Activated T-cell treated with anti-CD3 and anti-CD28 coated beads, Interleukin-2, amount 50 U/mL, for 4 hours (primary cell): ENCODE results near the gene BTBD9. TPM values are rescaled to one million over a fixed set of nuclear protein-coding genes. Genes with fewer than 3 reads are reported as not detected.

ENCODE experiments used
- ATAC-seq, 2 donors: fragments of 200-7000 bp; cut with Tn5 transposase; one replicate each; pipeline ENCODE4 v1.10.0; 2021
- DNase-seq: peaks from one replicate; pipeline ENCODE4 v3.0.0-alpha.2; 2020
- H3K27me3 Mint-ChIP-seq: one replicate; pipeline ENCODE4 v1.8.0; 2021; ENCODE audit warnings: low read depth, mixed read lengths
- H3K36me3 Mint-ChIP-seq: one replicate; pipeline ENCODE4 v1.8.0; 2022; ENCODE audit warnings: mixed read lengths; ENCODE audit not compliant: insufficient read depth
- H3K4me1 Mint-ChIP-seq: one replicate; pipeline ENCODE4 v1.8.0; 2021; ENCODE audit warnings: low read depth, mixed read lengths
- H3K4me3 Mint-ChIP-seq: one replicate; pipeline ENCODE4 v1.8.0; 2021; ENCODE audit warnings: mild to moderate bottlenecking, moderate library complexity, mixed read lengths
- H3K9me3 Mint-ChIP-seq: one replicate; pipeline ENCODE4 v1.8.0; 2021; ENCODE audit warnings: mixed read lengths
- total RNA-seq, 3 donors: library from RNA; stranded (reverse); gene quantifications; one replicate each; pipeline ENCODE4 v1.2.1, GENCODE V29; 2021

Gene BTBD9
- total RNA-seq, 3 donors from 2014 or later, result 13.1 to 22.9 (median 15.5) TPM

DNA sequence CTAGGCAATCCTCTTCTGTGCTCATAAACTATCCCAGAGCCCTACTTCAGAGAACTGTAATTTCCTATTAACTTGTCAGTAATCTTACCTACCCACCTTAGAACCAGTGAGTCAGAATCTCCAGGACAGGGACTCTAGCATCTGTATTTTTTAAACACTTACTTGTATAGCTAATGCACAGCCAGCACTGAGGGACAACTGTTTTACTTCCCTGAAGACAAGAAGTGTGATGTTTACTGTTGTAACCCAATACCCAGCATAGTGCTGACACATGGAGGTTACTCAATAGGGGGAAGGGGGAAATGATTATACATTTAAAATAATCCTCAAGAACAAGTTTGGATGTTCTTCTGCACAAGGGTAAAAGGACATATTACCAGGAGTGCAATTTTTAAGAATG is 130.8 kb downstream of the BTBD9 start:
- no peaks in the 10 kb centered on the region for H3K4me1 Mint-ChIP-seq
- no peak overlapping the region for H3K4me3 Mint-ChIP-seq
- DNase-seq, result no peak
- no peaks in the 10 kb centered on the region for H3K9me3 Mint-ChIP-seq
- H3K36me3 Mint-ChIP-seq, result no peaks in the 10 kb centered on the region
- no peak for ATAC-seq
- no peaks in the 10 kb centered on the region for H3K27me3 Mint-ChIP-seq

DNA sequence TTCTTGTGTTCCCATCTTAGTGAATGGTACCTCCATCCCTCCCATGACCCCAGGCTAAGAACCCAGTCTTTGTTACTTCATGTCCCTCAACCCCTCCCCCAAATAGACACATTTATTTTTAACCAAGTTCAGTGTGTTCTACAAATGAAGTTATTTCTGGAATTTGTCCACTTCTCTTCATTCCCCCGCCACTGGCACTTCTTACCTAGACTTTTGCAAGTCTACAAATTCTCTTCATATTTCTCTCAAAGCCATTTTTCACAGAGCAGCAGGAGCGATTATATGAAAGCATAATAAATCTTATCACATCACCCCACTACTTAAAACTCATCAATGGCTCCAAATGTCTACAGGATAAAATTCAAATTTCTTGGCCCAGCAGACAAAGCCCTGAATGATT is 131.4 kb downstream of the BTBD9 start:
- Mint-ChIP-seq H3K36me3 (no peaks in the 10 kb centered on the region), H3K9me3 (no peaks in the 10 kb centered on the region), H3K27me3 (no peaks in the 10 kb centered on the region), H3K4me3 (no peak overlapping the region), H3K4me1 (no peaks in the 10 kb centered on the region)
- ATAC-seq (no peak), DNase-seq (no peak)

DNA sequence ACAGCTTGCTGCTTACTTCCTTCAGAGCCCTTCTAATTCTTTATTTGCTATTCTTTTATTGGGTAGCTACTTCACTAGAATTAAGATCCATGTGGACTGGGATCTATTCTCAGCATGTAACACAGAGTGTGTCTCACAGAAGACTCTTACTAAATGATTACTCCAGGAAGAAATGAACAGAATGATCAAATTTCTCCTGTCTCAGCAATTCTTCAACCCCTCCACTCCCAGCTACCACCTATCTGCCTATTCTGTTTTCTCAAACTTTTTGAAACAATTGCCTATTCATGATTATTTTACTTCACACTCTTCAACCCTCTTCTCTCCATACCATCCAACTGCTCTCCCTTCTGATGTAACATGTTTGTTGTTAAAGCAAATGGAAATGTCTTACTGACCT is 132.6 kb downstream of the BTBD9 start:
- no peaks in the 10 kb centered on the region for H3K27me3 Mint-ChIP-seq
- DNase-seq (no peak), ATAC-seq (no peak)
- no peaks in the 10 kb centered on the region for H3K9me3 Mint-ChIP-seq
- no peak overlapping the region for H3K4me3 Mint-ChIP-seq
- no peaks in the 10 kb centered on the region for H3K4me1 Mint-ChIP-seq
- H3K36me3 Mint-ChIP-seq, result no peaks in the 10 kb centered on the region

DNA sequence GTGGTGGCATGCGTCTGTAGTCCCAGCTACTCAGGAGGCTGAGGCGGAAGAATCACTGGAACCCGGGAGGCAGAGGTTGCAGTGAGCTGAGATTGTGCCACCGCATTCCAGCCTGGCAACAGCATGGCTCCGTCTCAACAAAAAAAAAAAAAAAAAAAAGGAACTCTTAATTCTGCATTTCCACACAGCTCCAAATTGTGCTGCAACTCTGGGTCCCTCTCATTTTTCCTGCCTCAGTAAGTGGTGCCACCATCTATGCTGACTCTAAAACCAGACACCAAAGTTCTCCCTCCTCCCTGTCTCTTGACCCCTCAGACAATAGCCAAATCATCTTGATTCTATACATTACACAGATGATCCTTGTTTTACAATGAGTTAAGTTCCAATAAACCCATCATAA is 133.9 kb downstream of the BTBD9 start:
- DNase-seq (no peak), ATAC-seq (no peak)
- Mint-ChIP-seq H3K27me3 (no peaks in the 10 kb centered on the region), H3K36me3 (no peaks in the 10 kb centered on the region), H3K4me3 (no peak overlapping the region), H3K4me1 (no peaks in the 10 kb centered on the region), H3K9me3 (no peaks in the 10 kb centered on the region)

DNA sequence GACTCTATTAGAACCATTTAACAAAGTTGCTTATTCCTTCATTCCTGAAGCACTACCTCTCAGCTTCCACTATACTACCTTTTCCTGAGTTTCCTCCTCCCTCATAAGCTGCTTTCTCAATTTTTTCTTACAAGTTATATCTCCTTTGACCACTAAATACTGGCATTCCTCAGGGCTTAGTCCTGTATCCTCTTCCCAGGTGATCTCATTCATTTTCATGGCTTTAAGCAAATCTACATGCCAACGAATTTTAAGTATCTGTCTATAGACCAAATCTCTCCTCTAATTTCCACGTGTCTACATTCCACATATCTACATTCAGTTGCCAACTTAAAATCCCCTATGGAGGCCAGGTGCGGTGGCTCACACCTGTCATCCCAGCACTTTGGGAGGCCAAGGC is 134.7 kb downstream of the BTBD9 start:
- Mint-ChIP-seq H3K4me1 (no peaks in the 10 kb centered on the region), H3K36me3 (no peaks in the 10 kb centered on the region), H3K9me3 (no peaks in the 10 kb centered on the region), H3K4me3 (no peak overlapping the region), H3K27me3 (no peaks in the 10 kb centered on the region)
- DNase-seq (no peak), ATAC-seq (no peak)

DNA sequence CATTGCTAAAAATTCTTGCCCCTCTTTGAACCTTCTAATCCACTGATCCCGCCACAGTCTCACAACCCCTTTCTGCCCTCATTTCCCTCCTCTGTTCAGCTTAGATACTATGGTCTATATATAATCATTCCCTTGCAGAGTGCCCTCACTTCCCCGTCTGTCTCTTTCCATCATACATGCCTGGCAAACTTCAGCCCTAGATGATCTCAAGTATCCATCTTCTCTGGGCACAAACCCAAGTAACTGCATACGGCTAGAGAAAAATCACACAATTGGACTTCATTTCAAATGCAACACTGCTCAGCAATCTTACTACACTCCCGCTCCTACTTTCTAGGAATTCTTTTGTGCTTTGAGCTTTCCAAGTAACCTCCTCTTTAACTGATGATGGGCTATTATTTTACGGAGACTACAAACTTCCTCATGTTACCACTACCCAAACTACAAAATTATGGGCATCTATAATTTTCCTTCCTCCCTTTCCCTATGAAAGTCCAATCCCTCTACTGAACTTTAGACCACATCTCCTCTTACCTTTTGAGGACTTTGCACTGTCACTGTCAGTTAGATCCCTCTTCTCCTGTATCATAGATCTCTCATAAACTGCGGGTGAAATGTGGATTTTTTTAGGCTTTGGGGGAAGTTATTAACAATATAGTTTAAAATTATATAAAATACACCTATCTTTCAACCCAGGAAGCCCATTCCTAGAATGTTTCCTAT is 135.6 kb downstream of the BTBD9 start:
- ATAC-seq (no peak), DNase-seq (no peak)
- H3K36me3 Mint-ChIP-seq, result no peaks in the 10 kb centered on the region

DNA sequence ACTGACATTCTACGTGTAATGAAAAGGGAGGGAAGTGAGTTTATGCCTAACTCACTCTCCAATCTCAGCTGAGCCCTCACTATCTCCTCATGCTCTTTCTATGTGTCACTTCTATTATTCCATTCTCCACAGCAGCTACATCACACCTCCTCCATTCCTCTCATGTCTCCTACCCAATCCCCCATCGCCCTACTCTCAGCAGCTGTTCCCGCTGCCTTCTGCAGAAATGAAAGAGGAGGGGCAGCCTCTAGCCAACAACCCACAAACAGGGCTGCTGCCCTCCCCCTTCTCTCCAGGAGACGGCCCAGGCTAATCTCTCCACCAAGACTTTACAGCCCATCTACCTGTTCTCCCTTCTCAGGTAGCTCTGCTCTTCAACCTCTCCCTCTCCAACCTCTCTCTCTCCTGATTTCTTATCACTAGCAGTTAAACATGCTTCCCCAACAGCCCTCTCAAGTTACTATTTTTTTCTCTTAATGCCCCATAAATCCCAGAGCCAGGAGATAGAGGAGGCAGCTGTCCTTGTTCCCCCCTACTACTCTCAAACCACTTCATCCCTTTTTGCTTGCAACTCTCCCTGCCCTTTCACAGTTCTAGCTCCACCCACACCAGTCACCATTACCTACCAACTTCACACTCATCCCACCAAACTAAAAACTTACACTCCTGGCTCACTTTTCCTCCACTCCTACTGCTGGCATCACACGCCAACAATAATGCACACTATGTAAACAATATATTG is 136.5 kb downstream of the BTBD9 start:
- no peaks in the 10 kb centered on the region for H3K4me1 Mint-ChIP-seq
- DNase-seq, result no peak
- ATAC-seq, result no peak

More for the DNA sequence above, 135.6 kb downstream of the BTBD9 start:
- Mint-ChIP-seq H3K4me1 (no peaks in the 10 kb centered on the region), H3K9me3 (no peaks in the 10 kb centered on the region), H3K4me3 (no peak overlapping the region), H3K27me3 (no peaks in the 10 kb centered on the region)

DNA sequence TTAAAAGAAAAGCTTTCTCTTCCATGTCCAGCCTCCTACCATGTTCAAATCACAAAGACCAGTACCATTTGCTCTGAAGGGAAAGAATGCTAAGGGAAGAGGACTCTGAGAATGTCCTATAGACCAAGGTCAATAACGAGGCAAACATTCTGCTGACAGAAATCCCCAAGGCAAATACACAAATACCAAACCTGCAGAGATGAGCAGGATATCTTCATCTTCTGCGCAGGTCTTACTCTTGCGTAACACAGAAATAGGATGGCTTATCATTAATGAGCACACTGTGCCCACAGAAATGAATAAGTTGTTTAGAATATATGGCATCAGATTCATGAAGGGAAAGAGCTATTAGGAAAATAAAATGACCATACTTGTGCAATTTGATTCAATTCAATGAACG is 137.3 kb downstream of the BTBD9 start:
- Mint-ChIP-seq H3K36me3 (no peaks in the 10 kb centered on the region), H3K9me3 (no peaks in the 10 kb centered on the region), H3K4me3 (no peak overlapping the region), H3K27me3 (no peaks in the 10 kb centered on the region), H3K4me1 (no peaks in the 10 kb centered on the region)
- DNase-seq (no peak), ATAC-seq (no peak)

More for the DNA sequence above, 136.5 kb downstream of the BTBD9 start:
- no peaks in the 10 kb centered on the region for H3K9me3 Mint-ChIP-seq
- no peaks in the 10 kb centered on the region for H3K27me3 Mint-ChIP-seq
- no peaks in the 10 kb centered on the region for H3K36me3 Mint-ChIP-seq
- H3K4me3 Mint-ChIP-seq, result no peak overlapping the region

DNA sequence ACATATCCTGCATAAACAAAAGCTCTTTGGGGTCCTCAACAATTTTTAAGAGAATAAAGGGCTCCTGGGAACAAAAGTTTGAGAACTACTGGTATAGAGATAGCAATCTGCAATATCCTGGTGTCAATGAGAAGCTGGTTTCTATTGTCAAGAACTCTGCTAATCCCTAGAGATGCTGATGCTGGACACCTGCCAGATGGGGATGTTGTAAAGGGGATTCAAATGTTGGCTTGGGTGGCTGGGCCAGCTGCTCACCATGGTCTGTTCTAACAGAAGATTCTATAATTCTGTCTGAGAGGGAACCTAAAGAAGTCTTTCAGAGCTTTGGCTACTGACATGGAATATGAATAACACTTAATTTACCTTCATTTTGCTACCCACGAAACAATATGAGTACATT is 137.8 kb downstream of the BTBD9 start:
- H3K27me3 Mint-ChIP-seq, result no peaks in the 10 kb centered on the region
- no peaks in the 10 kb centered on the region for H3K9me3 Mint-ChIP-seq
- ATAC-seq, result no peak
- DNase-seq, result no peak
- no peaks in the 10 kb centered on the region for H3K4me1 Mint-ChIP-seq
- H3K36me3 Mint-ChIP-seq, result no peaks in the 10 kb centered on the region
- H3K4me3 Mint-ChIP-seq, result no peak overlapping the region

DNA sequence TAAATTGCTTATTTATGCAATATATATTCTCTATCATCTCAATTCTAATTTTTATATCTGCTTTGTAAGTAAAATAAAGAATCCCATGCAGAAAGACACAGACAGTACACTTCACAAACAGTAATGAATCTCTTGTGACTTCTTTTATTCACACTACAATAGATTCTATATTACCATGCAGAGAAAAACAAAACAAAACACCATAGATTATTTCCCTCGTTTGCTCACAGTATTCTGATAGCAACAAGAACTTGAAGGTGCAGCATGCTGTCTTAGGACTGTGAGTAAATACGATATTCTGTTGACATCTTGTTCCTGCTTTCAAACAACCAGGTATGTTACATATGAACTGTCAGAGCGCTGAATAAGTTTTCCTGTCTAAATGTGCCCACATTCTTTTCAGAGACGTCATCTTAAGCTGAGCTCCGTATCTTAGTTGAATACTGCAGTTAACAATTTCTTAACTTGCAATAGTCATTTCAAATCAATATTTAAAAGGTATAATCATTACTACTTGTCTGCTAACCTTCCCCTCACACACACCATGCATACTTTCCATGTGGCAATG is 140.1 kb downstream of the BTBD9 start:
- ATAC-seq (no peak), DNase-seq (no peak)
- H3K9me3 Mint-ChIP-seq, result no peaks in the 10 kb centered on the region
- H3K36me3 Mint-ChIP-seq, result no peaks in the 10 kb centered on the region
- H3K4me3 Mint-ChIP-seq, result no peak overlapping the region
- H3K27me3 Mint-ChIP-seq, result no peaks in the 10 kb centered on the region
- peaks cover 7% of the 10 kb centered on the region for H3K4me1 Mint-ChIP-seq

DNA sequence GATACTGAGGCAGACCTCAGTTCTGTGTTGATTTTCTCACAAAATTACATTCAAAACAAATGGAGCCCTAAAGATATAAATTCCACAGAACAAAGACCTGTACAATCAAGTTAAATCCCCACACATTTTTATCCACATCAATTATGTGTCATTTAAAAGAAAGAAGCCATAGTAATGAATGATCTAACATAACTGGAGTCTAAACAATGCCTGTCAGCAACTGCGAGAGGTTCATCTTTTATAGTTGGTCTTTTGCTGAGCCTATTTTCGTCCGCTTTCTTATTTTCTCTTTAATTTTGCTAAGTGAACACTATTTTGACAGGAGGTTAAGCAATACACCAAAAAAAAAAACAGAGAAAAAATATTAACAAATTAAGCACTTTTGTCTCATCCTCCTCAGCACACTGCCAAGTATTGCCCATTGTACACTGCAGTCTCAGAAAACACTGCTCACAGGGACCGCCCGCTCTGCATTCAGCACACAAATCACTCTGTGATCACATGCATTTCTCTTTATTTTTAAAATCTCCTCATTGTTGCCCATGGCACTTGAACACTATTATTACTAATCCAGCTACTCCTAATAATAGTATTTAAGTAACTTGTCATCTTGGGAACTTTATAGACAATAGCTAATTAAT is 140.8 kb downstream of the BTBD9 start:
- DNase-seq (no peak), ATAC-seq (no peak)
- H3K9me3 Mint-ChIP-seq, result no peaks in the 10 kb centered on the region
- H3K4me3 Mint-ChIP-seq, result no peak overlapping the region
- H3K27me3 Mint-ChIP-seq, result no peaks in the 10 kb centered on the region
- no peaks in the 10 kb centered on the region for H3K36me3 Mint-ChIP-seq
- H3K4me1 Mint-ChIP-seq, result peaks cover 11% of the 10 kb centered on the region

DNA sequence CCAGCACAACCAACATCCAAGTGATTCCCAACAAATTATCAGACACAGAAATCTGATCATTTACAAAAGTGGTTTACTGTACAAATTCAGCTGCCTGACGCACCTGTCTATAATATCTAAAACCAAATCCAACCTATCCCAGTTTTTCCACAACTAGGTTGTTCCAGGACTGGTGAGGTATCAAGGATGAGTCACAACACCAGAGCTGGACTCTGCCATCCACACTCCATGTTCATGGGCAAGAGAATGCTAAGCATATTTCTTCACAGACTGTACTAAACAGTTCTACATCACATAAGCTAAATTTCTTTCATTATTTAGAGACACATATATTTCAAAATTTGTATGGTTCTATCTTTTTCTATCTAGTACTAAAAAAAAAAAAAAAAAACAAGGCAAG is 141.6 kb downstream of the BTBD9 start:
- Mint-ChIP-seq H3K4me1 (peaks cover 11% of the 10 kb centered on the region), H3K27me3 (no peaks in the 10 kb centered on the region), H3K9me3 (no peaks in the 10 kb centered on the region), H3K4me3 (no peak overlapping the region), H3K36me3 (no peaks in the 10 kb centered on the region)
- ATAC-seq (no peak), DNase-seq (no peak)

DNA sequence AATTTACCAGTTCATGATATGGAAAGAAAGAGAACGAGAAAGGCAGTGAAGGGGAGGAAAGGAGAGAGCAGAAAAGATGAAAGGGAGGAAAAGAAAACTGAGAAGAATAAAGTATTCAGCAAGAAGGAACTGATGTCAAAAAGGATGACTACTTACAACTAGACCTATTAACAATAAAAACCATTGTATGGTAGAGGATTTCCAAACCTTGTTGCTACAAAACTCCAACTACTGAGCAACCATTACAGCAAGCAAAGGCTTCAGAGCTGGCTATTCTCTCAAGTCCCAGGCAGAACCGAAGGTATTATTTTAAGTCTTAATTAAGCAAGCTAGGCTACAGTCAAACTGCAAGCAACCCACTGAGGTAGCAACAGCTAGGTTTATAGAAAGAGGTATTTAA is 142.2 kb downstream of the BTBD9 start:
- Mint-ChIP-seq H3K36me3 (no peaks in the 10 kb centered on the region), H3K4me3 (no peak overlapping the region), H3K4me1 (peaks cover 11% of the 10 kb centered on the region), H3K9me3 (no peaks in the 10 kb centered on the region), H3K27me3 (no peaks in the 10 kb centered on the region)
- ATAC-seq (no peak), DNase-seq (no peak)

DNA sequence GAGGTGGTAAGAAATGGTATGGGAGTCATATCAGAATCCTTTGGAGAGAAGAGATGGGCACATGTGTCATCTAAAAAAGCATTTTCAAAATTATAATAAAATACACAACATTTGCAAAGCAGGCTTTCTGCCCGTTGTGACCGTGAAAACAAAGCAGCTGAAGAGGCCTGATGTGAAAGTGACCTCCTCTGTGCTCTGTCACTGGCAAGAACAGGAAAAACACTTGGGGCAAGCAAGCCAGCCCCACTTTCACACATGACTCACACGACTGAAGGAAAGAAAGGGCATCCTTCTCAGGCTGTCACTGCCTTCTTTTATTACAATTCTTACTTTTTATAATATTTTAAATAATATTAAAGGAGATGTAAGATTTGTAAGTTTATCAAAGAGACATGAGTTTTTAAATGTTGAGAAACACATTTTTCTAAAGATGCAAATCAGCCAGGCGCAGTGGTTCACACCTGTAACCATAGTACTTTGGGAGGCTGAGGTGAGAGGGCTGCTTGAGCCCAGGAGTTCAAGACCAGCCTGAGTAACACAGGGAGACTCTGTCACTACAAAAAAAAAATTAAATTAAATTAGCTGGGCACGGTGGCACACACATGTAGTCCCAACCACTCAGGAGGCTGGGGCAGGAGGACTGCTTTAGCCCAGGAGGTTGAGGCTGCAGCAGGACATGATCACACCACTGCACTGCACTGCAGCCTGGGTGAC is 143.7 kb downstream of the BTBD9 start:
- H3K27me3 Mint-ChIP-seq, result no peaks in the 10 kb centered on the region
- DNase-seq, result no peak
- H3K36me3 Mint-ChIP-seq, result no peaks in the 10 kb centered on the region
- no peaks in the 10 kb centered on the region for H3K9me3 Mint-ChIP-seq
- no peak overlapping the region for H3K4me3 Mint-ChIP-seq
- peak in 1 of 2 donors; percentile 82 for ATAC-seq
- H3K4me1 Mint-ChIP-seq, result peaks cover 11% of the 10 kb centered on the region
